ENCODE data around the gene EREG. TPM values are rescaled to one million over a fixed set of nuclear protein-coding genes. Genes with fewer than 3 reads are reported as not detected.

The EREG gene
- total RNA-seq, 4 donors from 2014 or later = under 0.01 to 0.13 (median under 0.01) TPM; not detected in 1

GRCh38 chr4:74330295-74330750 lies 34.6 kb upstream of the EREG start:
- Histone ChIP-seq H3K27ac (no peak overlapping the region), H3K4me1 (no peaks in the 10 kb centered on the region), H3K36me3 (no peaks in the 10 kb centered on the region), H3K4me3 (replicated peaks in 1 of 3) (no peak overlapping the region), H3K27me3 (no peaks in the 10 kb centered on the region), H3K9me3 (no peaks in the 10 kb centered on the region)
- TF ChIP-seq CTCF (IDR thresholded peaks at IDR 0.05) (no peak), POLR2A (IDR thresholded peaks at IDR 0.05) (no peak)
- WGBS, 2 donors = 83 to 85% methylated on average over 9 of the region's 9 CpGs
- intact Hi-C loops (cut with DNase I) = no loop called here
- DNase-seq = no peak

GRCh38 chr4:74331252-74331651 lies 33.7 kb upstream of the EREG start:
- H3K36me3 ChIP-seq = no peaks in the 10 kb centered on the region
- H3K27ac ChIP-seq = no peak overlapping the region
- no peaks in the 10 kb centered on the region for H3K9me3 ChIP-seq
- H3K4me3 ChIP-seq (replicated peaks in 1 of 3) = no peak overlapping the region
- 76 to 82% methylated on average over 2 of the region's 2 CpGs for whole genome bisulfite sequencing, 2 donors
- intact Hi-C loops (cut with DNase I) = no loop called here
- DNase-seq = no peak
- no peaks in the 10 kb centered on the region for H3K27me3 ChIP-seq
- H3K4me1 ChIP-seq = no peaks in the 10 kb centered on the region
- TF ChIP-seq CTCF (IDR thresholded peaks at IDR 0.05) = no peak
- no peak for TF ChIP-seq POLR2A (IDR thresholded peaks at IDR 0.05)

- DNase-seq = no peak
- H3K27ac ChIP-seq = no peak overlapping the region
- no peaks in the 10 kb centered on the region for H3K36me3 ChIP-seq
- intact Hi-C loops (cut with DNase I) = no loop called here
- no peak for TF ChIP-seq POLR2A (IDR thresholded peaks at IDR 0.05)
- no peak overlapping the region for H3K4me3 ChIP-seq (replicated peaks in 1 of 3)
- no peaks in the 10 kb centered on the region for H3K9me3 ChIP-seq
- H3K4me1 ChIP-seq = no peaks in the 10 kb centered on the region
- no peaks in the 10 kb centered on the region for H3K27me3 ChIP-seq
Measured at GRCh38 chr4:74331944-74332343, 33.0 kb upstream of the EREG start.

- intact Hi-C loops (cut with DNase I) = no loop called here
- DNase-seq = no peak
- 89% methylated on average over 7 of the region's 7 CpGs for WGBS, 2 donors
- no peak overlapping the region for H3K27ac ChIP-seq
- no peaks in the 10 kb centered on the region for H3K4me1 ChIP-seq
- no peaks in the 10 kb centered on the region for H3K9me3 ChIP-seq
- TF ChIP-seq POLR2A (IDR thresholded peaks at IDR 0.05) (no peak), CTCF (IDR thresholded peaks at IDR 0.05) (no peak)
- no peaks in the 10 kb centered on the region for H3K27me3 ChIP-seq
- H3K4me3 ChIP-seq (replicated peaks in 1 of 3) = no peak overlapping the region
- H3K36me3 ChIP-seq = no peaks in the 10 kb centered on the region
Measured at GRCh38 chr4:74334636-74335035, 30.3 kb upstream of the EREG start.

GRCh38 chr4:74335341-74336021 lies 29.5 kb upstream of the EREG start:
- WGBS, 2 donors = 71 to 86% methylated on average over 5 of the region's 5 CpGs
- H3K9me3 ChIP-seq = no peaks in the 10 kb centered on the region
- no peaks in the 10 kb centered on the region for H3K36me3 ChIP-seq
- H3K27me3 ChIP-seq = no peaks in the 10 kb centered on the region
- intact Hi-C loops (cut with DNase I) = no loop called here
- no peak overlapping the region for H3K27ac ChIP-seq
- H3K4me3 ChIP-seq (replicated peaks in 1 of 3) = no peak overlapping the region
- TF ChIP-seq CTCF (IDR thresholded peaks at IDR 0.05) (no peak), POLR2A (IDR thresholded peaks at IDR 0.05) (no peak)
- no peak for DNase-seq
- no peaks in the 10 kb centered on the region for H3K4me1 ChIP-seq

Data from thyroid gland (tissue), 4 donors.